ENCODE results near the gene ATXN7L1. TPM values are rescaled to one million over a fixed set of nuclear protein-coding genes. Genes with fewer than 3 reads are reported as not detected.
"Not testable (repeated sequence)": the region's sequence is repeated elsewhere in the genome, so short reads cannot be mapped to it uniquely, and the experiment has no call there.

Gene ATXN7L1
- total RNA-seq, 2 donors from 2014 or later = 1.7 to 3.2 TPM

DNA sequence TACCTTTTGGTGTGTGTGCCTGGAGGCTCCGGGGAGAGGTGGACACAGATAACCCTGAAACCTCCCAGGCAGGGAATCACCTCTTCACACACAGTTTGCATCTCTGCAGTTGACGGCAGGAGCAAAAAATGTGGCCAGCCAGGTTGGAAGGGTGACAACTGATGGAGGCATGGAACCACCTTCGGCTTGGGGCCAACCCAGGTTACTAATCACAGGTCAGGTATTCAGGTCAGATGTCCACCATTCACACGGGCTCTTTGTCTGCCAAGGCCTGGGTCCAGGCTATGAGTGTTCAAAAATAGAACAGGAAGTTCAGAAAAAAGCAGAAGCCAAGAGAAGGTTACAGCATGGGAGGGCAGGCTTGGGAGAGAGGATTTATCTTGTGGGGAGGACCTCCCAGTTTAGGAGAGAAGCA lies 157.9 kb downstream of the ATXN7L1 start:
- no peaks in the 10 kb centered on the region for H3K27me3 ChIP-seq
- H3K4me3 ChIP-seq = no peak overlapping the region
- no peaks in the 10 kb centered on the region for H3K9me3 ChIP-seq
- TF ChIP-seq CTCF (IDR thresholded peaks at IDR 0.05) = no peak
- no peak for DNase-seq (ENCODE audit: low spot score)
- no peak overlapping the region for H3K27ac ChIP-seq
- no peaks in the 10 kb centered on the region for H3K36me3 ChIP-seq
- H3K4me1 ChIP-seq = peaks cover 0 to 38% of the 10 kb centered on the region in 2 donors

DNA sequence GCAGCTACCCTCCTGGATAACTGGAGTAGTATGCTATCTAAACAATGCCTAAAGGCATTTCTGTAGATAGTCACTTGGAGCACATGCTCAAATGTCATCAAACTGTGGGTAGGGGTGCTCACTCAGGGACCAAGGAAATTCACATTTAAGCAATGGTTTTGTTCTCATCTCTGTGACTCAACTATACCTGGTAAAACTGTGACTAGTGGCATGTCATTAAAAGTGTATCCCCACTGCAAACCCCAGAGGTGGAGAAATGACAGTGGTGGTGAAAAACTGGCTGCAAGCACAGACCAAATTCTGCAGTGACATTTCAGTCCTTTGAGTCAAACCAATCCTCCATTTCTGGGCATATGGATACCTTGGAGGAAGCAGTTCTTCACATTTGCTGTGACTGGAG lies 160.9 kb downstream of the ATXN7L1 start:
- no peak for TF ChIP-seq CTCF (IDR thresholded peaks at IDR 0.05)
- no peak overlapping the region for H3K27ac ChIP-seq
- DNase-seq (ENCODE audit: low spot score) = no peak

GRCh38 chr7:105713488-105714465 lies 162.6 kb downstream of the ATXN7L1 start:
- peaks cover 0 to 30% of the 10 kb centered on the region in 2 donors for H3K4me1 ChIP-seq
- peaks cover 6 to 7% of the 10 kb centered on the region in 2 donors for H3K9me3 ChIP-seq
- no peak for DNase-seq (ENCODE audit: low spot score)
- H3K27me3 ChIP-seq = no peaks in the 10 kb centered on the region
- peak overlapping the region in 1 of 2 donors; percentile 48 for H3K27ac ChIP-seq
- no peaks in the 10 kb centered on the region for H3K36me3 ChIP-seq
- H3K4me3 ChIP-seq = no peak overlapping the region
- TF ChIP-seq CTCF (IDR thresholded peaks at IDR 0.05) = no peak

More for the DNA sequence above, 160.9 kb downstream of the ATXN7L1 start:
- H3K27me3 ChIP-seq = no peaks in the 10 kb centered on the region
- peaks cover 6 to 7% of the 10 kb centered on the region in 2 donors for H3K9me3 ChIP-seq
- H3K4me3 ChIP-seq = no peak overlapping the region
- no peaks in the 10 kb centered on the region for H3K36me3 ChIP-seq
- H3K4me1 ChIP-seq = peaks cover 0 to 42% of the 10 kb centered on the region in 2 donors

GRCh38 chr7:105712877-105713276 lies 163.5 kb downstream of the ATXN7L1 start:
- no peaks in the 10 kb centered on the region for H3K36me3 ChIP-seq
- H3K9me3 ChIP-seq = peaks cover 6 to 7% of the 10 kb centered on the region in 2 donors
- no peak for DNase-seq (ENCODE audit: low spot score)

DNA sequence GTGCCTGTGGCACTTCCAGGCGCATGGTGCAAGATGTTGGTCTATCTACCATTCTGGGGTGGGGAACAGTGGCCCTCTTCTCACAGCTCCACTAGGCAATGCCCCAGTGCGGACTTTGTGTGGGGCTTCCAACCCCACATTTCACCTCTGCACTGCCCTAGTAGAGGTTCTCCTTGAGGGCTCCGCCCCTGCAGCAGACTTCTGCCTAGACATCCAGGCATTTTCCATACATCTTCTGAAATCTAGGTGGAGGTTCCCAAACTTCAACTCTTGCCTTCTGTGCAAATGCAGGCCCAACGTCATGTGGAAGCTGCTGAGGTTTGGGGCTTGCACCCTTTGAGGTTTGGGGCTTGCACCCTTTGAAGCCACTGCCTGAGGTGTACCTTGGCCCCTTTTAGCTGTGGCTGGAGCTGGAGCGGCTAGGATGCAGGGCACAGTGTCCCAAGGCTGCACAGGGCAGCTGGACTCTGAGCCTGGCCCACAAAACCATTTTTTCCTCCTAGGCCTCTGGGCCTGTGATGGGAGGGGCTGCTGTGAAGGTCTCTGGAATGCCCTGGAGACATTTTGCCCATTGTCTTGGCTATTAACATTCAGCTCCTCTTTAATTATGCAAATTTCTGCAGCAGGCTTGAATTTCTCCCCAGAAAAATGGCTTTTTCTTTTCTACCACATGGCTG lies 164.5 kb downstream of the ATXN7L1 start:
- H3K9me3 ChIP-seq = peaks cover 6 to 7% of the 10 kb centered on the region in 2 donors
- no peak for DNase-seq (ENCODE audit: low spot score)
- no peaks in the 10 kb centered on the region for H3K36me3 ChIP-seq
- H3K27me3 ChIP-seq = no peaks in the 10 kb centered on the region
- no peak overlapping the region for H3K4me3 ChIP-seq
- TF ChIP-seq CTCF (IDR thresholded peaks at IDR 0.05) = no peak
- no peak overlapping the region for H3K27ac ChIP-seq
- H3K4me1 ChIP-seq = peaks cover 0 to 38% of the 10 kb centered on the region in 2 donors

More at GRCh38 chr7:105712877-105713276, 163.5 kb downstream of the ATXN7L1 start:
- H3K27me3 ChIP-seq = no peaks in the 10 kb centered on the region
- H3K4me1 ChIP-seq = peaks cover 0 to 30% of the 10 kb centered on the region in 2 donors
- no peak overlapping the region for H3K4me3 ChIP-seq
- no peak for TF ChIP-seq CTCF (IDR thresholded peaks at IDR 0.05)
- H3K27ac ChIP-seq = no peak overlapping the region

DNA sequence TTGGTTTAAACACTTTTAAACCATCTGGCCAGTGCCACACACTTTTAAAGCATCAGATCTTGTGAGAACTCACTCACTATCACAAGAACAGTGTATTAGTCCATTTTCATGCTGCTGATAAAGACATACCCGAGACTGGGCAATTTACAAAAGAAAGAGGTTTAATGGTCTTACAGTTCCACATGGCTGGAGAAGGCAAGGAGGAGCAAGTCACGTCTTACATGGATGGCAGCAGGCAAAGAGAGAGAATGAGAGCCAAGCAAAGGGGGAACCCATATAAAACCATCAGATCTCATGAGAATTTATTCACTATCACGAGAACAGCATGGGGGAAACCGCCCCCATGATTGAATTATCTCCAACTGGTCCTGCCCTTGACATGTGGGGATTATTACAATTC lies 165.7 kb downstream of the ATXN7L1 start:
- H3K4me1 ChIP-seq = peaks cover 0 to 38% of the 10 kb centered on the region in 2 donors
- H3K27ac ChIP-seq; H3K27me3 ChIP-seq; H3K4me3 ChIP-seq; DNase-seq (ENCODE audit: low spot score); H3K9me3 ChIP-seq; H3K36me3 ChIP-seq: not testable (repeated sequence)

Data from right atrium auricular region (tissue), 2 donors.